Fibroblast of skin of scalp (primary cell): ENCODE results near the gene ATXN7L3.
A peak's percentile ranks its signal among the peaks of the same experiment; 100 is the strongest.
"Not testable (repeated sequence)": the region's sequence is repeated elsewhere in the genome, so short reads cannot be mapped to it uniquely, and the experiment has no call there.

Source experiments
- DNase-seq: peaks from one replicate; pipeline ENCODE4 v3.0.0-alpha.2; 2013

Gene ATXN7L3

GRCh38 chr17:44174427-44174826 is 25.3 kb downstream of the ATXN7L3 start:
- DNase-seq, result no peak

- no peak for DNase-seq
These were observed 27.7 kb downstream of the ATXN7L3 start for GRCh38 chr17:44171931-44172455.

DNA sequence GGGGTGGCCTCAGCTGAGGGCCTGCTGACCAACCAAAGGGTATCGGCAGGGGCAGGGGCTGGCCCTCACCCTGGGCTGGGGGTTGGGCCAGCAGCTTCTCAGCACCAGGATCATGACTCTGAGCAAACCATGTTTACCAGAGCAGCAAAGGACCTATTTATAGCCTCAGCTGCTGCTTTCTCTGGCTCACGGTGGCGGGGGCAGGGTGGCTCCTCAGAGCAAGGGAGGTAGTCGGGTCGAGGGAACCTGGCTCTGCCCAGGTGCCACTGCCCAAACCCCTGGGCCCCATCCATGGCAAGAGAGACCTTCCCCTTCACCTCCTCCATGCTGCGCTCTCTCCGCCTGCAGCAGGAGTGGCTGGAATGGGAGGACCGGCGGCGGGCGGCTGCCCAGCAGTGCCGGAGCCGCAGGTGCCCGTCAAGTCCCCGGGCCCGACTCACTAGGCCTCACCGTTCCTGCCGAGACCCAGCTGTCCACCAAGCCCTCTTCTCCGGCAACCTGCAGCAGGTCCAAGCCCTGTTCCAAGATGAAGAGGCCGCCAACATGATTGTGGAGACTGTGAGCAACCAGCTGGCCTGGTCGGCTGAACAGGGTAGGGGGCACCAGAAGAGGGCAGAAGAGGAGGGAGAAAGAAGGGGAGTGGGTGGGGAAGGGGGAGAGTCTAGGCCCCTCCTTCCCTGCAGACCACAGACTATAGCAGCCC is 29.0 kb downstream of the ATXN7L3 start, which contains the start of gene ASB16:
Gene ASB16 (plus strand): TSS at position 206 of the 703 bp plus-strand sequence. CDS start 86 bp downstream, at position 292.
- peak; percentile 18 for DNase-seq

DNA sequence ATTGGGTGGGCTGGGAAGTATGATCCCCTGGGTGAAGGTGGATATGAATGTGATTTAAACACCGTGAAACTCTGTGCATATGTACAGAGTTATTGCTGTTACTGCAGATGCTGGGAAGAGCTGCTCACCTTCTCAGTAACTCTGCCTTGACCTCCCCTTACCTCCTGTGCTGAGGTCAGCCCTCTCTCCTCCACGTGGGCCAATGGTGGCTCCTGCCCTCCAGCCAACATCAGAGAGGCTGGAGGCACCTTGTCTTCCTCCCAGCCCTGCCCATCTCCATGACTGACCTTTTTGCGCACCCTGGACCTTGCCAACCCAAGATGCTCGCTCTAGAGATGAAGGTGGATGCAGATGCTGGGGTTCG is 29.6 kb downstream of the ATXN7L3 start:
- DNase-seq, result no peak

- no peak for DNase-seq
These were observed 32.4 kb downstream of the ATXN7L3 start for GRCh38 chr17:44167181-44167861.

- no peak for DNase-seq
These were observed 35.2 kb downstream of the ATXN7L3 start for GRCh38 chr17:44164476-44164875.

- DNase-seq, result no peak
These were observed 40.0 kb downstream of the ATXN7L3 start for GRCh38 chr17:44159519-44160210.

- DNase-seq, result no peak
These were observed 44.2 kb downstream of the ATXN7L3 start for GRCh38 chr17:44155488-44155887.

DNA sequence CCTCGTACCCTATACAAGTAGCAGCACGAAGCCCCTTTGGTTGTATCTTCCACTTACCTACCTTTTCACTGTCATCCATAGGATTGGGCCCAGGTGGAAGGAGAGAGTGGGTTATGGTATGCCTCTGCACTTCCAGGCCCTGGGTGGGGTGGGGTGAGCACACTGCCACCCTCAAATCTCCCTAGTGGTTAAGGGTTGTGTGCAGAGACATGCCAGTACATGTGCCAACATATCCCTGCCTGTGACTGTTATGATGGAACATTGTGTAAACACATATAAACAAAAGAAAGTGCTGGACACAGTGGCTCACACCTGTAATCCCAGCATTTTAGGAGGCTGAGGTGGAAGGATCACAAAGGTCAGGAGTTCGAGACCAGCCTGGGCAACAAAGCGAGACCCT is 46.8 kb downstream of the ATXN7L3 start:
- no peak for DNase-seq

- DNase-seq, result no peak
These were observed 49.8 kb downstream of the ATXN7L3 start for GRCh38 chr17:44149750-44150329.

DNA sequence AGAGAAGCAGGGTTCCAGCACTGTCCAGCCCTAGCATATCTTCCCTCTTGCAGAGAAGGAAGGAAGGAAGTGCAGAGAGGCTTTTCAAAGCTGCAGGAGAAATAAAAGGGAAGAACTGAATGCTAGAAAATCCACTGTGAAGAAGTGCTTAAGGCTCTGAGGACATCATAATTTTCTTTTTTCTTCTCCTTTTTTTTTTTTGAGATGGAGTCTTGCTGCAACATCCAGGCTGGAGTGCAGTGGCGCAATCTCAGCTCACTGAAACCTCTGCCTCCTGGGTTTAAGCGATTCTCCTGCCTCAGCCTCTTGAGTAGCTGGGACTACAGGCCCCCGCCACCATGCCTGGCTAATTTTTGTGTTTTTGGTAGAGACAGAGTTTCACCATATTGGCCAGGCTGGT is 50.6 kb downstream of the ATXN7L3 start:
- DNase-seq, result not testable (repeated sequence)

- DNase-seq, result no peak
These were observed 51.9 kb downstream of the ATXN7L3 start for GRCh38 chr17:44147812-44148211.

DNA sequence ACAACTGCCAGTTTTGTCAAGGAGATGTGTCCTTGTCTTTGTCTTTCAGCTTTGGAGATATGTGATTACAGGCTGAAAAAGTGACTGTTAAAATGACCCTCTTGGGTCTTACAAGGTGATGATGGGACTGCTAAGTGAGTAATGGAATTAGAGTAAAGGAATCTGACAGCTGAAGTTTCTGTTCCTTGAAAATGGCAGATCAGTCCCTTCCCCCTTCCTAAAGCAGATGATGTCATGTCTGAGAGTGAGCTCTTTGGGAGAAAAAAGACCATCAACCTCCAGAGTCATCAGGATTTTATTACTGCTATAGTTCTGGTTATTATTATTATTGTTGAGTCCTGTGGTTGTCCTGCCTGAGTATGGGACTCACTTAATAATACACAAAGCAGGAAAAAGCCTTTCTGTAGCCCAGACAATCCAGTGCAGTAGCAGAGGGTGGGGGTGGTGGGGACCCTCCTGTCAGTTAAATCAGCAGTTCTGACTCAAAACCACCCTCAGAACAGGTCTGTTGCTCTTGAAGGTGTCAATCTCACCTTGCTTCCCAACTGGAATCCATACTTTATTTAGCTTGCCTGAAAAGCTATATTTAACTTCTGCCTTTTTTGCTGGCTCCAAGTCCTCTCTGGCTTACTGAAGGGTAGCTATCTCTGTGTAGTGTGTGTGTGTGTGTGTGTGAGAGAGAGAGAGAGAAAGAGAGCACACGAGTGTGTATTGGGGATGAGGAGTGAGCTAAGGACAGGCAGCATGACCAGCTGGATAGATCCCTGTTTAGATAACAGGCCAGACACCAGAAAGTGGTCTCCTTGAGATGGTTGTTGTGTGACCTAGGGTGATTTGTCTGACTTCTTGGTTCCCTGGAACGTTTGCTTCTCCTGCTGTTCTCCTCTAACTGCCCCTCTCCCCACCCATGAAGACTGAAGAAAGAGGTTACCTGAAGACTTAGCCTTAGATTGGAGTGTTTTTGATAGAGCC is 53.0 kb downstream of the ATXN7L3 start:
- no peak for DNase-seq

DNA sequence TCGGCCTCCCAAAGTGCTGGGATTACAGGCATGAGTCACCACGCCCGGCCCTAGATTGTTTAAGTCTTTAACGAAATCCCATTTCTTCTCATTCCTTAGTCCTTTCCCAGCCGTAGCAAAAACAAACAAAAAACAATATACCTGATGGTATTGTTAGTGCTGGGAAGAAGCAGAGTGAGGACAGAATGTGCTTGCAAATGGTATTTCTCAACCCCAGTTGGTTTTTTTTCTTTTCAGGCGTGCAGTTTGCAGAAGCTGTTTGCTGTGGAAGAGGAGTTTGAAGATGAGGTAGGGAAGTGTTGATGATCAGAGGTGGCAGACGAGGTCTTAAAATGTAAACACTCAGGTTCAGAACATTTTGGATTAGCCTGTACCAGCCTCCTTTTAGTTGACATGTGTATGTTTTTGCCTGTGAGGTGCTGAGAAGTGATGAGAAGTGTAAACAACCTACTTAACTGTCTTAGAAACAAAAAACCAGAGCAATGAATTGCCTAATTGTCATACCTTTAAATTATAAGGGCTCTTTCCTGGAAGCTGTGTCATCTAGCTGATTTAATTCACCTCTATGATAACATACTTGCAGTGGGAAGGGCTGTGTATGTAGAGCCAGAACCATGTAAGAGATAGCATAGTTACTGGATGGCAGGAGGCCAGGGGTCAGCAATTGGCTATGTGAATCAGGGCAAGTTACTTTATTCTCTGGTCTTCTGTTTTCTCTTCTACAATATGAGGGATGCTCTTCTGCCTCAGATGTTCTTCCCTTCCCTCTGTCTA is 54.5 kb downstream of the ATXN7L3 start:
- DNase-seq, result no peak

GRCh38 chr17:44143921-44144320 is 55.8 kb downstream of the ATXN7L3 start:
- not testable (repeated sequence) for DNase-seq
